Loucy (cell line): ENCODE measurements around the gene NF1.

Experiments
- EZH2phosphoT487 ChIP-seq: fragments of 200-600 bp; IDR thresholded peaks from 2 replicates; pipeline ENCODE4 v1.6.1; 2018; ENCODE audit warnings: antibody characterized with exemption, mild to moderate bottlenecking, moderate library complexity, borderline replicate concordance
- TF ChIP-seq, protein P1 (sequence below): fragments of 200-600 bp; sonication (generic); conservative IDR thresholded peaks from 2 replicates; pipeline ENCODE4 v1.5.1; 2014; ENCODE audit warnings: mild to moderate bottlenecking, antibody characterized with exemption, low read length

DNA sequence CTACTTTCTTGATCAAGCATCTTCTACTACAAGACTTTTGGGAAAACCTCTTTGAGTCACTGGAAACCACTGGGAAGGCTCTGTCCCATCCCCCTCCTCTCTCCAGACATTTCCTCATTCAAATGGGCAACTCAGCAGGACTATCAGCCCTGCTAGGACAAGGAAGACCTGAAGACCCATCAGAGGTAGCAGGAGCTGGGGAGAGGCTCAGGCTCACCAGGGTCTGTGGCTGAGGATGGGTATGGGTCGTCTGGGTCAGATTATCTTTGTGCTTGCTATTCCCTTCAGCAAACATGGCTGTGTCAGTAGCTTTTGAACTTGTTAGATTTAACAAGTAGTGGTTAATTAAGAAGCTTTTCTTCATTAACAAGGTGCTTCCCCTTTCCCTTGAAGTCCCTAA is 15.0 kb upstream of the NF1 start:
- TF ChIP-seq, protein P1, sequence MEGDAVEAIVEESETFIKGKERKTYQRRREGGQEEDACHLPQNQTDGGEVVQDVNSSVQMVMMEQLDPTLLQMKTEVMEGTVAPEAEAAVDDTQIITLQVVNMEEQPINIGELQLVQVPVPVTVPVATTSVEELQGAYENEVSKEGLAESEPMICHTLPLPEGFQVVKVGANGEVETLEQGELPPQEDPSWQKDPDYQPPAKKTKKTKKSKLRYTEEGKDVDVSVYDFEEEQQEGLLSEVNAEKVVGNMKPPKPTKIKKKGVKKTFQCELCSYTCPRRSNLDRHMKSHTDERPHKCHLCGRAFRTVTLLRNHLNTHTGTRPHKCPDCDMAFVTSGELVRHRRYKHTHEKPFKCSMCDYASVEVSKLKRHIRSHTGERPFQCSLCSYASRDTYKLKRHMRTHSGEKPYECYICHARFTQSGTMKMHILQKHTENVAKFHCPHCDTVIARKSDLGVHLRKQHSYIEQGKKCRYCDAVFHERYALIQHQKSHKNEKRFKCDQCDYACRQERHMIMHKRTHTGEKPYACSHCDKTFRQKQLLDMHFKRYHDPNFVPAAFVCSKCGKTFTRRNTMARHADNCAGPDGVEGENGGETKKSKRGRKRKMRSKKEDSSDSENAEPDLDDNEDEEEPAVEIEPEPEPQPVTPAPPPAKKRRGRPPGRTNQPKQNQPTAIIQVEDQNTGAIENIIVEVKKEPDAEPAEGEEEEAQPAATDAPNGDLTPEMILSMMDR: no peak
- no peak for TF ChIP-seq EZH2phosphoT487
